CD14-positive monocyte (primary cell): ENCODE measurements around the gene ALG1. TPM values are rescaled to one million over a fixed set of nuclear protein-coding genes. Genes with fewer than 3 reads are reported as not detected.

Source experiments
- DNase-seq, 3 donors: peaks; one replicate each; pipeline ENCODE4 v3.0.0-alpha.2; 2011 to 2022
- H2AFZ ChIP-seq: 2 replicates; pipeline ENCODE4 v1.6.0; 2012; ENCODE audit warnings: mild to moderate bottlenecking, low read depth, low read length, inconsistent platforms; ENCODE audit not compliant: insufficient read depth, poor library complexity, severe bottlenecking
- H3K27ac ChIP-seq, 2 donors: 1 replicate in 1 of 2; 2 replicates in 1 of 2; pipeline ENCODE4 v1.5.1; 2012 to 2013; ENCODE audit warnings: low read length in 2 of 2, control low read depth in 1 of 2, inconsistent platforms in 1 of 2, low read depth in 1 of 2, mild to moderate bottlenecking in 1 of 2
- H3K27me3 ChIP-seq, 2 donors: one replicate each; pipeline versions ENCODE4 v1.6.0 to v1.6.1; 2011 to 2013; ENCODE audit warnings: low read length in 2 of 2; ENCODE audit not compliant: control insufficient read depth in 2 of 2, insufficient read depth in 2 of 2
- H3K36me3 ChIP-seq, 2 donors: replicated peaks in 1 of 2; 1 replicate in 1 of 2; 2 replicates in 1 of 2; pipeline versions ENCODE4 v1.5.1 to v1.6.1; 2012 to 2013; ENCODE audit warnings: low read length in 2 of 2, control low read depth in 1 of 2, inconsistent platforms in 1 of 2, mild to moderate bottlenecking in 1 of 2; ENCODE audit not compliant: insufficient read depth in 2 of 2, control insufficient read depth in 1 of 2
- H3K4me1 ChIP-seq, 2 donors: 1 replicate in 1 of 2; 2 replicates in 1 of 2; pipeline versions ENCODE4 v1.5.1 to v1.6.1; 2012 to 2013; ENCODE audit warnings: low read length in 2 of 2, control low read depth in 1 of 2, inconsistent platforms in 1 of 2, mild to moderate bottlenecking in 1 of 2, moderate library complexity in 1 of 2; ENCODE audit not compliant: insufficient read depth in 2 of 2, control insufficient read depth in 1 of 2
- H3K4me2 ChIP-seq: replicated peaks from 2 replicates; pipeline ENCODE3; 2012; ENCODE audit warnings: low read length, moderate library complexity, mild to moderate bottlenecking; ENCODE audit not compliant: poor library complexity, severe bottlenecking; ENCODE audit errors: extremely low read depth
- H3K4me3 ChIP-seq, 3 experiments: fragments of 200-600 bp in 1 of 3; sonication (generic) in 1 of 3; replicated peaks in 1 of 3; 1 replicate in 2 of 3; 2 replicates in 1 of 3; pipeline ENCODE4 v1.5.1; 2011 to 2013; ENCODE audit warnings: low read length in 3 of 3, mild to moderate bottlenecking in 3 of 3, control low read depth in 2 of 3, low read depth in 2 of 3, inconsistent platforms in 1 of 3, moderate library complexity in 1 of 3
- H3K79me2 ChIP-seq: 2 replicates; pipeline ENCODE4 v1.6.0; 2012; ENCODE audit warnings: mild to moderate bottlenecking, control low read depth, inconsistent platforms, low read length, moderate library complexity; ENCODE audit not compliant: insufficient read depth
- H3K9ac ChIP-seq: 2 replicates; pipeline ENCODE4 v1.6.0; 2017; ENCODE audit warnings: low read length, mild to moderate bottlenecking; ENCODE audit not compliant: insufficient read depth, poor library complexity, severe bottlenecking
- H3K9me3 ChIP-seq, 2 donors: replicated peaks in 1 of 2; 1 replicate in 1 of 2; 2 replicates in 1 of 2; pipeline versions ENCODE4 v1.5.1 to v1.6.1; 2012 to 2013; ENCODE audit warnings: low read length in 2 of 2, control low read depth in 1 of 2; ENCODE audit not compliant: control insufficient read depth in 1 of 2, insufficient read depth in 1 of 2
- H4K20me1 ChIP-seq: 2 replicates; pipeline ENCODE4 v1.6.0; 2012; ENCODE audit warnings: mild to moderate bottlenecking, low read length, control low read depth, moderate library complexity; ENCODE audit not compliant: insufficient read depth
- H3K27ac Mint-ChIP-seq, 7 donors: one replicate each; pipeline ENCODE4 v1.8.0; 2020; ENCODE audit warnings: mild to moderate bottlenecking in 7 of 7, mixed read lengths in 7 of 7, moderate library complexity in 6 of 7, inconsistent platforms in 2 of 7
- H3K27me3 Mint-ChIP-seq, 3 donors: one replicate each; pipeline ENCODE4 v1.8.0; 2021 to 2022; ENCODE audit warnings: low read depth in 3 of 3, mild to moderate bottlenecking in 3 of 3, mixed read lengths in 3 of 3, moderate library complexity in 3 of 3, inconsistent platforms in 1 of 3
- H3K36me3 Mint-ChIP-seq, 2 donors: one replicate each; pipeline ENCODE4 v1.8.0; 2020; ENCODE audit warnings: mixed read lengths in 2 of 2, inconsistent platforms in 1 of 2, mild to moderate bottlenecking in 1 of 2
- H3K4me1 Mint-ChIP-seq: one replicate; pipeline ENCODE4 v1.8.0; 2020; ENCODE audit warnings: mild to moderate bottlenecking, mixed read lengths
- H3K4me3 Mint-ChIP-seq, 2 donors: one replicate each; pipeline ENCODE4 v1.8.0; 2020; ENCODE audit warnings: mild to moderate bottlenecking in 2 of 2, mixed read lengths in 2 of 2, moderate library complexity in 1 of 2
- H3K9me3 Mint-ChIP-seq, 7 donors: one replicate each; pipeline ENCODE4 v1.8.0; 2020 to 2022; ENCODE audit warnings: mixed read lengths in 7 of 7, mild to moderate bottlenecking in 6 of 7, moderate library complexity in 6 of 7, inconsistent platforms in 2 of 7
- WGBS: methylation state at CpG from one replicate; pipeline ENCODE4 v1.1.5; 2013; ENCODE audit warnings: missing lambda C conversion rate; ENCODE audit not compliant: insufficient coverage; 5-methylcytosine and 5-hydroxymethylcytosine counted together
- intact Hi-C, 2 donors: fragments of 100-400 bp; cut with micrococcal nuclease; formaldehyde crosslinking; loops; one replicate each; pipeline versions ENCODE4 v1.15.0 to v1.15.1; 2023
- polyA plus RNA-seq, 3 donors: library from polyadenylated mRNA; depleted of rRNA in 1 of 3; unstranded in 2 of 3; stranded (reverse) in 1 of 3; fragments of 300-500 nt in 2 of 3; fragments of >200 nt in 1 of 3; fragmentation: Illumina TruSeq in 2 of 3; gene quantifications; 1 replicate in 2 of 3; 2 replicates in 1 of 3; pipeline ENCODE4 v1.2.3, GENCODE V29; 2012 to 2021
- TF ChIP-seq, protein P1 (sequence below): fragments of 200-600 bp; IDR thresholded peaks from one replicate; pipeline ENCODE4 v1.8.0; 2022; ENCODE audit warnings: antibody characterized with exemption, mild to moderate bottlenecking

The ALG1 gene
- polyA plus RNA-seq, 3 donors = 9.3 to 31.0 (median 25.2) TPM

DNA sequence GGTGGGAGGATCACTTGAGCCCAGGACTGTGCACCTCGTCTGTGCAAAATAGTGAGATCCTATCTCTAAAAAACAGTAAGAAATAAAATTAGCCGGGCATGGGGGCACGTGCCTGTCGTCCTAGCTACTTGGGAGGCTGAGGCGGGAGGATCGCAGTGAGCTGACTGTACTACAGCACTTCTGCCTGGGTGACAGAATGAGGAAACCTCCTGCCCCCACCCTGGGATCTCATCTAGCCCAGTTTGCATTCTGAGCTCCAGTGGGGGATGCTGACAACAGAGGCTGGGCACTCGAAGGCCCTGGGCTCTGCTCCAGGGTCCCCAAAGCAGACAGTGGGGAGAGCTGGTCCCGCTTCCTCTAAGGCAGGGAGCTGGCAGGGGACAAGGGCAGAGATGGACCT lies 45.0 kb upstream of the ALG1 start:
- Histone ChIP-seq H3K4me3 (no peak overlapping the region), H3K9ac (no peak overlapping the region), H3K79me2 (no peaks in the 10 kb centered on the region), H3K36me3 (peaks cover 39 to 69% of the 10 kb centered on the region in 2 donors), H3K27me3 (no peaks in the 10 kb centered on the region), H4K20me1 (no peaks in the 10 kb centered on the region), H3K4me1 (no peaks in the 10 kb centered on the region), H3K9me3 (no peaks in the 10 kb centered on the region), H3K4me2 (no peak overlapping the region), H2AFZ (no peak overlapping the region), H3K27ac (no peak overlapping the region)
- Mint-ChIP-seq H3K9me3 (no peaks in the 10 kb centered on the region), H3K36me3 (peaks cover 48 to 68% of the 10 kb centered on the region in 2 donors), H3K4me1 (peaks cover 6% of the 10 kb centered on the region), H3K4me3 (no peak overlapping the region), H3K27me3 (peaks cover 0 to 3% (median 1%) of the 10 kb centered on the region in 3 donors), H3K27ac (no peak overlapping the region)
- TF ChIP-seq, protein P1, sequence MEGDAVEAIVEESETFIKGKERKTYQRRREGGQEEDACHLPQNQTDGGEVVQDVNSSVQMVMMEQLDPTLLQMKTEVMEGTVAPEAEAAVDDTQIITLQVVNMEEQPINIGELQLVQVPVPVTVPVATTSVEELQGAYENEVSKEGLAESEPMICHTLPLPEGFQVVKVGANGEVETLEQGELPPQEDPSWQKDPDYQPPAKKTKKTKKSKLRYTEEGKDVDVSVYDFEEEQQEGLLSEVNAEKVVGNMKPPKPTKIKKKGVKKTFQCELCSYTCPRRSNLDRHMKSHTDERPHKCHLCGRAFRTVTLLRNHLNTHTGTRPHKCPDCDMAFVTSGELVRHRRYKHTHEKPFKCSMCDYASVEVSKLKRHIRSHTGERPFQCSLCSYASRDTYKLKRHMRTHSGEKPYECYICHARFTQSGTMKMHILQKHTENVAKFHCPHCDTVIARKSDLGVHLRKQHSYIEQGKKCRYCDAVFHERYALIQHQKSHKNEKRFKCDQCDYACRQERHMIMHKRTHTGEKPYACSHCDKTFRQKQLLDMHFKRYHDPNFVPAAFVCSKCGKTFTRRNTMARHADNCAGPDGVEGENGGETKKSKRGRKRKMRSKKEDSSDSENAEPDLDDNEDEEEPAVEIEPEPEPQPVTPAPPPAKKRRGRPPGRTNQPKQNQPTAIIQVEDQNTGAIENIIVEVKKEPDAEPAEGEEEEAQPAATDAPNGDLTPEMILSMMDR = no peak
- DNase-seq = no peak
- WGBS = 96% methylated on average over 5 of the region's 8 CpGs
- intact Hi-C loops = no loop called here

DNA sequence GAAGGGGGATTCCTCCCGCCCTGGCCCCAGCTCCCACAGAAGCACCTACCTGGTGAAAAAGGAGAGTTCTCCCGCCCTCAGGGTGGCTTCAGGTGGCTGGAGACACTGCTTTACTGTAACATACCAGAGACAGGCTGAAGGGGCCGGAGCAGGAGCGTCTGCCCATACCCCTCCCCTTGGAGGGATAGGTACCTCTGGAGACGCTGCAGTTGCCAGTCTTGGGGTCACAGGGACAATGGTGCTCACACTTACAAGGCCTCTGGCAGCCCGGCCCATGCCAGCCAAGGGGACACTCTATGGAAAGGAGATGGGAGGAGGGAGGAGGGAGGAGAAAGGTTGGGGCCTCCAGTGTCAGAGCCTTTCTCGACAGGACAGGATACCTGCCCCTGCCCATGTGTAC lies 44.6 kb upstream of the ALG1 start:
- Histone ChIP-seq H3K4me1 (peaks cover 0 to 3% of the 10 kb centered on the region in 2 donors), H3K9ac (no peak overlapping the region), H4K20me1 (peaks cover 3% of the 10 kb centered on the region), H3K79me2 (no peaks in the 10 kb centered on the region), H3K36me3 (peaks cover 39 to 69% of the 10 kb centered on the region in 2 donors), H3K4me3 (no peak overlapping the region), H3K4me2 (no peak overlapping the region), H2AFZ (no peak overlapping the region), H3K27me3 (no peaks in the 10 kb centered on the region), H3K9me3 (no peaks in the 10 kb centered on the region), H3K27ac (no peak overlapping the region)
- intact Hi-C loops = no loop called here
- 91% methylated on average over 6 of the region's 7 CpGs for WGBS
- H3K27ac Mint-ChIP-seq = no peak overlapping the region
- peaks cover 10% of the 10 kb centered on the region for H3K4me1 Mint-ChIP-seq
- H3K4me3 Mint-ChIP-seq = no peak overlapping the region
- H3K27me3 Mint-ChIP-seq = peaks cover 0 to 3% (median 3%) of the 10 kb centered on the region in 3 donors
- H3K9me3 Mint-ChIP-seq = peaks cover 0 to 2% (median 0%) of the 10 kb centered on the region in 7 donors
- TF ChIP-seq, protein P1 = no peak
- no peak for DNase-seq
- H3K36me3 Mint-ChIP-seq = peaks cover 51 to 71% of the 10 kb centered on the region in 2 donors
